GM19193 (cell line): ENCODE data around the gene HSPBP1.

Experiments
- POLR2A ChIP-seq: IDR thresholded peaks from 4 replicates; pipeline ENCODE4 v1.6.1; 2011; ENCODE audit not compliant: insufficient read depth, insufficient read length; ENCODE audit errors: extremely low read depth

Gene HSPBP1

DNA sequence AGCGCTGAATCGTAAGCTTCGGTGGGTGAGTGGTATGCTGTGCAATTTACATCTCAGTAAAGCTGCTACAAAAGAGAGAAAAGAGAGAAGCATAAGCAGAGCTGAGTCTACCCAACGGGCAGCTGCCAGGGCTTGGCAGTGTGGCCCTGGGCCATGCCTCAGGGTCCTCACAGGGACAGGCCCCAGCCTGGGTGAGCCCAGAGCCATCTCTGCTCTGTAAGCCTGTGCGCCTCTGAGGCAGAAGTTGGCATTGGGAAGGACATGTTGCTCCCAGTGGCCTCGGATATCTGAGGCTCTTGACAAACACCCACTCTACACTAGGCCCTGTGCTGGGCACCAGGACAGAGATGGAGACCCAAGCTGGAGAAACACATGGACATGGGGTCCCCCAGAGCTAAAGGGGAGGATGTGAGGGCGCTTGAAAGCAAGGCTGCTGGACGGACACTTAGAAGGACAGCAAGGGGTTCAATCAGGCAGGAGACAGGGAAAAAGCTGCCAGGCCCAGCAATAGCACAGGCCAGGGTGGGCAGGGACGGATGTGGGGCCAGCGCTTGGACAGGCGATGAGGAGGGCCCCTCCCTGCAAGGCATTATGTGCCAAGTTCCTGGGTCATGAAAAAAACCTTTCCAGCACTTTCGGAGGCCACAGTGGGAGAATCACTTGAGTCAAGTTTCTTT, 35.8 kb downstream of the HSPBP1 start:
- no peak for TF ChIP-seq POLR2A

GRCh38 chr19:55242517-55242916, 37.4 kb downstream of the HSPBP1 start:
- no peak for TF ChIP-seq POLR2A

DNA sequence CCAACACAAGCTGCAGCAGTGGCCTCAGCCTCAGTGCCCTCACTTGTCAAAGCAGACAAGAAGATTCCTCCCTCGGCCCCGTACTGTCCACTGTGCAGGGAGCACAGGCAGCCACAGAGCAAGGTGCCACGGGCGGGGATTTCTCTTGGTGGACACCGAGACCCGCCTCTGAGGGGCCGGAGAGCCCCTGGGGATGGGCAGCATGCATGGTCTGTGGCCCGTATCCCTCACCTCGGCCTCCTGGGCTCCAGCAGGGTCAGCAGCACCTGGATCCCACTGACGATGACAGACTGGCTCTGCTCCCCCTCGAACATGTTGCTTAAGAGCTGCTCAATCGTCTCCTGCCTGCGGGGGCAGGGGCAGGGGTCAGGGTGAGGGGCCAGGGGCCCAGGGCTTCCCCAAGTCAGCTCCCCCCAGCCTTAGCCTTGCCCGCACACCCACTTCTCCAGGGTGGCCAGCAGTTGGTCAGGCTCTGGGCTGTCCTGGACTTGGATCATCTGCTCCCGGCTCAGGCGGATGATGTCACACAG, 37.9 kb downstream of the HSPBP1 start:
- TF ChIP-seq POLR2A: no peak

GRCh38 chr19:55241143-55241934, 38.6 kb downstream of the HSPBP1 start:
- TF ChIP-seq POLR2A: no peak

GRCh38 chr19:55240713-55241020, 39.2 kb downstream of the HSPBP1 start:
- TF ChIP-seq POLR2A: no peak

DNA sequence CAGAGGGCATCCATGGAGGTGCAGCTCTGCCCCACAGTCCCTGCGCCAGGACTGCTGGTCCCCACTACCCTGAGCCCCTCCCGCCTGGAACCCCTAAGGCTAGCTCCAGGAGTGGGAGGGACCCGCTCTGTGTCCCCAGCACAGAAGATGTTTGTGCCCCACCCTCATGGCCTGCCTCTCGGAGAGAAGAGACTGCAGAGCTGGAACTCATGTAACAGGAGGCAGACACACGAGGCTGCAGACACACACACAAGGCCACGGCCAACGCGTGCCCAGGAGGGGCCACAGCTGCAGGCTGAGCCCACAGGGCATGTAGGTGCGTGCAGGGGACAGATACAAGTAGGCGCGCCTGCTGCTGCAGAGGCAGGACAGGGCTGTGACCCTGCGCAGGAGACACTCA, 40.9 kb downstream of the HSPBP1 start:
- TF ChIP-seq POLR2A: no peak

- TF ChIP-seq POLR2A: no peak
These were observed 41.9 kb downstream of the HSPBP1 start for GRCh38 chr19:55238030-55238429.

GRCh38 chr19:55232986-55233385, 46.9 kb downstream of the HSPBP1 start:
- no peak for TF ChIP-seq POLR2A

DNA sequence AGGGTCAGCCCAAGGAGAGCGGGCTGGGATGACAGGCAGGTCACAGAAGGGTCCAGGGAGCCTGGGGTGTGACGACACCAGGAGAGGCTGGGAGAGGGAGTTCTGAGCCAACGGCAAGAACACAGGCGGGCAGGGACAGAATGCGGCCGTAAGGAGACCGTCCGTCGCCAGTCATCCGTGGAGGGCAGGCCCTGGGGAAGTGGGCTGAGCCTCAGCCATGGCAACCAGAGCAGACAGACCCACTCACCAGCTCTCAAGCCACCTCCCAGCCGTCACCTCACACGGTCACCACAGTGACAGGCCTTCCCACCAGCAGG, 47.7 kb downstream of the HSPBP1 start:
- TF ChIP-seq POLR2A: no peak

GRCh38 chr19:55231391-55232285, 48.3 kb downstream of the HSPBP1 start:
- no peak for TF ChIP-seq POLR2A

DNA sequence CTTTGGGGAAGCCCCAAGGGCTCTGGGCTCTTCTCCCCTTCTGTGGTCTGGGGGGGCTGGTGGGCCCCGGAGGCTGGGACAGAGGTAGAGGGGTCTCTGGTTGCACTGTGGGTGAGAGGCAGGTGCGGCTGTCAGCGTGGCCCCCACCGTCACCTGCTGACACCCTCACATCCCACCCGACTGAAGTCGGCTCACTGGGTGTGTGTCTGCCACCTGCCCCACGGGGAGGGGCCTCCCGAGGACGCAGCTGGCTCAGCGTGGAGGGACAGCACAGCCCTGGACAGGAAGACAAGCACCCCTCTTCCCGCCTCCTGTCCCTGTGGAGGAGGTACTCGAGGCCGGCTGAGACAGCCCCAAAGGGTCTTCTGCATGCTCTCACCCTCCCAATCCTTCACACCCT, 49.1 kb downstream of the HSPBP1 start:
- TF ChIP-seq POLR2A: no peak

DNA sequence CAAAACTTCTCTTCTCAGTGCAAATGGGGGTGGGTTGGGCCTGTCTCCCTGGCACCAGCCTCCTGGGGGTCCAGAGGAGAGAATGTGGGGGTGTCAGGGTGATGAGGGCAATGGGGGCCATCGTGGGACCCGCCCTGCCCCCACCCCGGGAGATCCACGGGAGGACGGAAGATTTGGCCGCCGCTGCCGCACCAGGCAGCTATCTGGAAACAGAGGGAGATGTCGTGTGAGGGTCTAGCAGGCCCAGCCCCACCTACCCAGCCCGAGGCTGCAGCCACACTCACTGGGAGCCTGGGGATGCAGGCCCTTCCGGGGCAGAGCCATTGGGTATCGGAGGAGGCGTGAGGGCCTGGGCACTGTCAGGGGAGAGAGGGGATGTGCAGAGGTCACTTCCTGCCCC, 49.6 kb downstream of the HSPBP1 start:
- TF ChIP-seq POLR2A: no peak

DNA sequence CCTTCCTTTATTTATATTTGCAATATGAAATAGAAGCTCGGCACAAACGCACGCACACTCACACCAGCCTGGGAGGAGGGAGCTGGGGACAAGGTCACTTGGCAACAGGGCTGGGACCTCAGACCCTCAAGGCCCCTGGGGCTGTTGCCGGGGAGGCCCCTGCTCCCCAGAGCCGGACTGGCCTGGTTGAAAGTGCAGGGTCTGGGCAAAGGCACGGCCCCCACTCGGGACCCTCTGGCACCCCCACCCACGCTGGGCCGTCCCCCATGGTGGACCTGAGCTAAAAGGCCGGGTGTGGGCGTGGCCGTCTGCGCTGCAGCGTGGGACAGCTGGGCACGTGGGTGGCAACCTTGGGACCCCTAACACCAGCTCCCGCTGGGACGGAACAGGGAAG, 50.1 kb downstream of the HSPBP1 start:
- TF ChIP-seq POLR2A: no peak

GRCh38 chr19:55229145-55229788, 50.6 kb downstream of the HSPBP1 start:
- no peak for TF ChIP-seq POLR2A
